Smooth muscle cell (in vitro differentiated cells): Measurements from ENCODE around the gene AP3B1. TPM values are rescaled to one million over a fixed set of nuclear protein-coding genes. Genes with fewer than 3 reads are reported as not detected.

Experiments used
- DNase-seq: peaks from one replicate; lab custom pipeline; 2025; ENCODE audit not compliant: unreplicated experiment; lab: John Stamatoyannopoulos, UW
- H2AFZ ChIP-seq: fragments of 200-600 bp; sonication (generic); 2 replicates; pipeline ENCODE4 v1.6.0; 2016; ENCODE audit warnings: antibody characterized with exemption, low read depth, mild to moderate bottlenecking
- H3F3A ChIP-seq: fragments of 200-600 bp; sonication (generic); 2 replicates; pipeline ENCODE4 v1.6.0; 2017; ENCODE audit warnings: antibody characterized with exemption, low read depth
- H3K27ac ChIP-seq: fragments of 200-600 bp; sonication (generic); 2 replicates; pipeline ENCODE4 v1.5.1; 2016; ENCODE audit warnings: low read depth, mild to moderate bottlenecking
- H3K27me3 ChIP-seq: fragments of 200-600 bp; sonication (generic); 2 replicates; pipeline ENCODE4 v1.6.1; 2016; ENCODE audit warnings: low read depth, mild to moderate bottlenecking
- H3K36me3 ChIP-seq: fragments of 200-600 bp; sonication (generic); 2 replicates; pipeline ENCODE4 v1.5.1; 2016; ENCODE audit warnings: low read depth
- H3K4me1 ChIP-seq: fragments of 200-600 bp; sonication (generic); 2 replicates; pipeline ENCODE4 v1.5.1; 2016; ENCODE audit warnings: low read depth
- H3K4me2 ChIP-seq: fragments of 200-600 bp; sonication (generic); 2 replicates; pipeline ENCODE4 v1.6.0; 2016; ENCODE audit warnings: mild to moderate bottlenecking
- H3K4me3 ChIP-seq: fragments of 200-600 bp; sonication (generic); 2 replicates; pipeline ENCODE4 v1.5.1; 2016; ENCODE audit warnings: mild to moderate bottlenecking
- H3K79me2 ChIP-seq: fragments of 200-600 bp; sonication (generic); 2 replicates; pipeline ENCODE4 v1.6.0; 2016; ENCODE audit warnings: low read depth, mild to moderate bottlenecking
- H3K9ac ChIP-seq: fragments of 200-600 bp; sonication (generic); 2 replicates; pipeline ENCODE4 v1.6.0; 2016; ENCODE audit warnings: low read depth
- H3K9me3 ChIP-seq: fragments of 200-600 bp; sonication (generic); replicated peaks from 2 replicates; pipeline ENCODE4 v1.5.1; 2016; ENCODE audit warnings: low read depth
- H4K20me1 ChIP-seq: fragments of 200-600 bp; sonication (generic); 2 replicates; pipeline ENCODE4 v1.6.0; 2016; ENCODE audit warnings: low read depth
- CTCF ChIP-seq: fragments of 200-600 bp; sonication (generic); IDR thresholded peaks from 2 replicates; pipeline ENCODE4 v1.5.1; 2017; ENCODE audit warnings: borderline replicate concordance, mild to moderate bottlenecking, antibody characterized with exemption; ENCODE audit not compliant: insufficient read depth, poor library complexity, severe bottlenecking
- WGBS: methylation state at CpG from one replicate; pipeline ENCODE4 v1.1.7; 2016; ENCODE audit warnings: low lambda C conversion rate; 5-methylcytosine and 5-hydroxymethylcytosine counted together
- polyA plus RNA-seq: library from polyadenylated mRNA; unstranded; fragments of >200 nt; fragmentation: Nextera tagmentation; extraction: Ambion mirVana; gene quantifications from 2 replicates; pipeline ENCODE4 v1.2.1, GENCODE V29; 2016
- total RNA-seq: library from RNA; depleted of rRNA; stranded (reverse); fragments of >200 nt; gene quantifications from 2 replicates; pipeline ENCODE4 v1.2.3, GENCODE V29; 2014

AP3B1 gene
- total and polyA plus RNA-seq, 2 experiments from 2014 or later: 36.9 to 76.3 TPM

- DNase-seq: no peak
- no peaks in the 10 kb centered on the region for H3K27me3 ChIP-seq
- H3K36me3 ChIP-seq: peaks cover 5% of the 10 kb centered on the region
These were observed 289.3 kb downstream of the AP3B1 start for GRCh38 chr5:78005021-78005785.

GRCh38 chr5:78004559-78004958 lies 289.9 kb downstream of the AP3B1 start:
- no peaks in the 10 kb centered on the region for H3K27me3 ChIP-seq
- no peak overlapping the region for H3K9ac ChIP-seq
- WGBS: 95% methylated on average over 1 of the region's 1 CpG
- H3K36me3 ChIP-seq: peaks cover 5% of the 10 kb centered on the region
- no peaks in the 10 kb centered on the region for H3F3A ChIP-seq
- H3K79me2 ChIP-seq: no peaks in the 10 kb centered on the region
- TF ChIP-seq CTCF: no peak
- no peaks in the 10 kb centered on the region for H3K9me3 ChIP-seq
- peaks cover 39% of the 10 kb centered on the region for H3K4me1 ChIP-seq
- no peak overlapping the region for H3K27ac ChIP-seq
- no peak for DNase-seq
- no peak overlapping the region for H2AFZ ChIP-seq
- no peak overlapping the region for H3K4me2 ChIP-seq
- H3K4me3 ChIP-seq: no peak overlapping the region
- no peaks in the 10 kb centered on the region for H4K20me1 ChIP-seq

More at GRCh38 chr5:78005021-78005785, 289.3 kb downstream of the AP3B1 start:
- H3F3A ChIP-seq: no peaks in the 10 kb centered on the region
- no peak overlapping the region for H2AFZ ChIP-seq
- no peak overlapping the region for H3K9ac ChIP-seq
- no peak overlapping the region for H3K4me3 ChIP-seq
- H4K20me1 ChIP-seq: no peaks in the 10 kb centered on the region
- no peaks in the 10 kb centered on the region for H3K79me2 ChIP-seq
- H3K9me3 ChIP-seq: no peaks in the 10 kb centered on the region
- H3K4me2 ChIP-seq: no peak overlapping the region
- peaks cover 39% of the 10 kb centered on the region for H3K4me1 ChIP-seq
- TF ChIP-seq CTCF: no peak
- 84% methylated on average over 5 of the region's 5 CpGs for WGBS
- no peak overlapping the region for H3K27ac ChIP-seq

- no peak for TF ChIP-seq CTCF
- H3K4me3 ChIP-seq: no peak overlapping the region
- no peak for DNase-seq
- H2AFZ ChIP-seq: no peak overlapping the region
- no peaks in the 10 kb centered on the region for H4K20me1 ChIP-seq
- H3K27me3 ChIP-seq: no peaks in the 10 kb centered on the region
- H3K4me1 ChIP-seq: peaks cover 39% of the 10 kb centered on the region
- H3K36me3 ChIP-seq: peaks cover 5% of the 10 kb centered on the region
- WGBS: 86% methylated on average over 7 of the region's 7 CpGs
- no peak overlapping the region for H3K4me2 ChIP-seq
- no peak overlapping the region for H3K27ac ChIP-seq
- H3K9ac ChIP-seq: no peak overlapping the region
- H3F3A ChIP-seq: no peaks in the 10 kb centered on the region
- no peaks in the 10 kb centered on the region for H3K79me2 ChIP-seq
- no peaks in the 10 kb centered on the region for H3K9me3 ChIP-seq
These were observed 290.6 kb downstream of the AP3B1 start for GRCh38 chr5:78003919-78004318.

- no peak overlapping the region for H3K9ac ChIP-seq
- H3F3A ChIP-seq: no peaks in the 10 kb centered on the region
- DNase-seq: no peak
- TF ChIP-seq CTCF: no peak
- 89% methylated on average over 5 of the region's 5 CpGs for WGBS
- no peaks in the 10 kb centered on the region for H3K79me2 ChIP-seq
- no peak overlapping the region for H3K27ac ChIP-seq
- no peak overlapping the region for H3K4me3 ChIP-seq
- H3K4me2 ChIP-seq: no peak overlapping the region
- no peaks in the 10 kb centered on the region for H3K27me3 ChIP-seq
- no peak overlapping the region for H2AFZ ChIP-seq
- peaks cover 39% of the 10 kb centered on the region for H3K4me1 ChIP-seq
- H3K9me3 ChIP-seq: no peaks in the 10 kb centered on the region
- H4K20me1 ChIP-seq: no peaks in the 10 kb centered on the region
- H3K36me3 ChIP-seq: peaks cover 5% of the 10 kb centered on the region
These were observed 291.0 kb downstream of the AP3B1 start for GRCh38 chr5:78003450-78003849.
